GM13977 (cell line): ENCODE measurements around the gene UGCG.
A peak's percentile ranks its signal among the peaks of the same experiment; 100 is the strongest.

Experiments used
- DNase-seq: peaks from one replicate; pipeline ENCODE4 v3.0.0; 2012; ENCODE audit warnings: low spot score
- in situ Hi-C: fragments of 300-500 bp; cut with MboI; formaldehyde crosslinking; loops from one replicate; pipeline ENCODE4 v1.12.0; 2022; ENCODE audit warnings: low sequenced_read_pairs, low pct_unique_long_range_greater_than_20kb, mixed read lengths, inconsistent platforms; ENCODE audit not compliant: unreplicated experiment
- TF ChIP-seq, protein P1 (sequence below): IDR thresholded peaks from 2 replicates; pipeline ENCODE4 v1.5.1; 2012; ENCODE audit warnings: mild to moderate bottlenecking, control low read depth; ENCODE audit not compliant: insufficient read depth; ENCODE audit errors: extremely low read depth, missing control alignments

UGCG gene

DNA sequence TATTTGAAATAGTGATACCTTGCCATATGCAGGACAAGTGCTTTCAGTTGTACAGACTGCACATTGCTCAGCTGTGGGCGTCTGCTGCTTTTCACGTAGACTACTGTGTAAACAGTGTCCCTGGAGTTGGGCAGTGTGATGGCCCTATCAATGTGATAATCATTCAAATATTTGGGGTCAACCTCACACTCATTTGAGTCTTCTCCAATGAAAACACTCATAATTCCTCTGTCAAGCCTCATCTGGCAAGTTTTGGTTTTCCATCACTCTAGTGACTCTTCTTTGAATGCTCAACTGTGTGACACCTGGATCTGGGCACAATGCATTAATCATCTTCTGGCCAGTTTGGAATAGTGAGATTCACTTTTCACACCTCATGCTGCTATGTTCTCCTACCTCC lies 64.4 kb downstream of the UGCG start:
- in situ Hi-C loops: no loop called here
- DNase-seq: no peak
- TF ChIP-seq, protein P1, sequence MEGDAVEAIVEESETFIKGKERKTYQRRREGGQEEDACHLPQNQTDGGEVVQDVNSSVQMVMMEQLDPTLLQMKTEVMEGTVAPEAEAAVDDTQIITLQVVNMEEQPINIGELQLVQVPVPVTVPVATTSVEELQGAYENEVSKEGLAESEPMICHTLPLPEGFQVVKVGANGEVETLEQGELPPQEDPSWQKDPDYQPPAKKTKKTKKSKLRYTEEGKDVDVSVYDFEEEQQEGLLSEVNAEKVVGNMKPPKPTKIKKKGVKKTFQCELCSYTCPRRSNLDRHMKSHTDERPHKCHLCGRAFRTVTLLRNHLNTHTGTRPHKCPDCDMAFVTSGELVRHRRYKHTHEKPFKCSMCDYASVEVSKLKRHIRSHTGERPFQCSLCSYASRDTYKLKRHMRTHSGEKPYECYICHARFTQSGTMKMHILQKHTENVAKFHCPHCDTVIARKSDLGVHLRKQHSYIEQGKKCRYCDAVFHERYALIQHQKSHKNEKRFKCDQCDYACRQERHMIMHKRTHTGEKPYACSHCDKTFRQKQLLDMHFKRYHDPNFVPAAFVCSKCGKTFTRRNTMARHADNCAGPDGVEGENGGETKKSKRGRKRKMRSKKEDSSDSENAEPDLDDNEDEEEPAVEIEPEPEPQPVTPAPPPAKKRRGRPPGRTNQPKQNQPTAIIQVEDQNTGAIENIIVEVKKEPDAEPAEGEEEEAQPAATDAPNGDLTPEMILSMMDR: no peak

DNA sequence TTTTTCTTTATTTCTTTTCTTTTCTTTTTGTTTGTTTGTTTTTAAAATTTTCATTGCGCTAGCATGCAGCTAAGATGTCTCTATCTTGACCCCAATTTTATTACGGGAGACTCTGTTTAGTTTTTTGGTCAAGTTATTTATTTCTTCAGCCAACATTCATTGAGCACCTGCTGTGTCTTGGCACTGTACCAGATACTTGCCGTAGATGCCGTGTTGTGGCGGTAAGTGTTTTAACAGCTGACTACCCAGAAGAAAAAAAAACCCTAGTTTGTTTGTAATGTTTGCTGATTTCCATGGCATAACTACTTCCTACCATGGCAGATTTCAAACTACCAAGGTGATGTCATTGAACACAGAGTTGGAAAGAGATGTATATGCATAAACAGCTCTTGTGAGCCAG lies 65.0 kb downstream of the UGCG start:
- DNase-seq: no peak
- TF ChIP-seq, protein P1: no peak
- in situ Hi-C loops: no loop called here

DNA sequence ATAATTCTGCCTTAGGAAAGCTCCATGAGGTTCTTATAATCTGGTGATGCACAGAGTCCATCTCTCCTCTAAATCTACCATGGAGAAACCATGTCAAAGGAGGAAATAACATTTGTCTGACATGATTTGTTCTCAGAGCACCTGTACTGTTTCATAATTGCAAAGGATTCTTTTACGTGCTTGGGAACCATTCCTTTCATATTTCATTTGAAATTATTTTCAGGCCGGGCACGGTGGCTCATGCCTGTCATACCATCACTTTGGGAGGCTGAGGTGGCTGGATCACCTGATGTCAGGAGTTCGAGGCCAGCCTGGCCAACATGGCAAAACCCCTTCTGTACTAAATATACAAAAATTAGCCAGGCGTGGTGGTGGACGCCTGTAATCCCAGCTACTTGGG lies 65.4 kb downstream of the UGCG start:
- in situ Hi-C loops: no loop called here

DNA sequence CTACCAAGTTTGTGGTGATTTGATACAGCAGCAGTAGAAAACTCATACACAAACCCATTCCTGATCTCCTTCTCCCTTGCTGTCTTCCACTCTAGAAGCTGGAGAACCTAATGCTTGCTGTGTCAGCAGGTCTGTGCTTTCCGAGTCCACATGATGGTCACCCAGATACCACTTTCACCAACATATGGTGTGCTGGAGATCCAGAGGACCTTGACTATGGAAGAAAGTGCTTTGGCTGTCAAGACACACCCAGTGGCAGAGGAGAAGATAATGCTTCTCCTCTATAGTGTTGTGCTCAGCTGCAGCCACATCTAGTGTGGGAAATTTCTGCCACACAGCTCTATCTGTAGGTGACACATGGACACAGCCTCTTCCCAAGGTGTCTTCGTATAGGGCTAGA lies 67.4 kb downstream of the UGCG start:
- DNase-seq: no peak
- in situ Hi-C loops: no loop called here
- TF ChIP-seq, protein P1: no peak

More for the DNA sequence above, 65.4 kb downstream of the UGCG start:
- TF ChIP-seq, protein P1: no peak
- no peak for DNase-seq

DNA sequence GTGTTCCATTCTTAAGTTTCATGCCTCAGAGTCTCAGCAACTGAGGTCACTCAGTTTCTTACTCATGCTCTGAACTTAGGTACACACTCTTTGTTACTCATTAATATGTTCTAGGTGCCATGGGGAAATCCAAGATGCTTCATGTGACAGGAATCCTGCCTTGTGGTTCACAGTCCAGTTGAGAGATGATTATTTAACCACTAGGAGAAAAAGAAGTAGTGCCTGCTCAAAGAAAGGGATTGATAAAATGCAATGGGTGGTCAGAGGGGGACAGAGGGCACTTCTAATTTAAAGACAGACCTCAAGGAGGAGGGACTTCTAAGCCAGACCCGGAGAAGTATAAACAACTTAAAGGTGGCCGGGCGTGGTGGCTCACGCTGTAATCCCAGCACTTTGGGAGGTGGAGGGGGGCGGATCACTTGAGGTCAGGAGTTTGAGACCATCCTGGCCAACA lies 69.0 kb downstream of the UGCG start:
- TF ChIP-seq, protein P1: no peak
- in situ Hi-C loops: no loop called here
- DNase-seq: peak; percentile 59

DNA sequence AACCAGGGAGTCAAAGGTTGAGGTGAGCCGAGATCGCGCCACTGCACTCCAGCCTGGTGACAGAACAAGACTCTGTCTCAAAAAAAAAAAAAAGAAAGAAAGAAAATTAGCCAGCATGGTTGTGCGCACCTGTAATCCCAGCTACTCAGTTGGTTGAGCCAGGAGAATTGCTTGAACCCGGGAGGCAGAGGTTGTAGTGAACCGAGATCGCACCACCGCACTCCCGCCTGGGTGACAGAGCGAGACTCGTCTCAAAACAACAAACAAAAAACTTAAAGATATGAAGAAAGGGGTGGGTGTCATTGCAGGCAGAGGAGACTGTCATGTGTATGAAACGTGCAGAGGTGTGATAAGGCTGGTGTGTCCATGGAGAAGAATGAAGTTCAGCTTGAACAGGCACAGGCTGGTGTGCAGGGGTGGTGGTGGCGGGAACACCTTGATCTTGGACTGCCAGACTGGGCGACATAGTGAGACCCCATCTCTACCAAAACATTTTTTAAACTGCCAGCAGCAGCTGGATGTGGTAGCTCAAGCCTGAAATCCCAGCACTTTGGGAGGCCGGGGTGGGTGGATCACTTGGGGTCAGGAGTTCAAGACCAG lies 69.6 kb downstream of the UGCG start:
- in situ Hi-C loops: no loop called here

More for the DNA sequence above, 69.6 kb downstream of the UGCG start:
- no peak for DNase-seq
- TF ChIP-seq, protein P1: no peak
